Caco-2 (cell line): ENCODE measurements around the gene KMT2D. TPM values are rescaled to one million over a fixed set of nuclear protein-coding genes. Genes with fewer than 3 reads are reported as not detected.
A peak's percentile ranks its signal among the peaks of the same experiment; 100 is the strongest.

Experiments used
- BruUV-seq: library from RNA; stranded (reverse); fragments of 400-500 nt; replicated peaks from 2 replicates; lab custom pipeline; 2021; lab: Mats Ljungman, UMichigan
- CTCF ChIA-PET: fragments of 300-600 bp; sonication (Branson Sonifier 250); formaldehyde crosslinking; loops from one replicate; lab custom pipeline; 2022; ENCODE audit warnings: antibody characterized with exemption; lab: Charles Lee
- POLR2A ChIA-PET: fragments of 300-600 bp; sonication (Branson Sonifier 250); formaldehyde crosslinking; loops from one replicate; lab custom pipeline; 2022; ENCODE audit warnings: antibody characterized with exemption; lab: Charles Lee
- DNase-seq, 2 experiments: peaks; one replicate each; pipeline versions ENCODE4 v3.0.0 to v3.0.0-alpha.2; 2020 to 2022
- H3K27me3 ChIP-seq: replicated peaks from 2 replicates; pipeline ENCODE4 v1.6.0; 2011; ENCODE audit warnings: low read length; ENCODE audit not compliant: control insufficient read depth, insufficient read depth
- H3K36me3 ChIP-seq: 2 replicates; pipeline ENCODE4 v1.5.1; 2011; ENCODE audit warnings: low read length; ENCODE audit not compliant: control insufficient read depth, insufficient read depth
- H3K4me1 ChIP-seq: fragments of 250-450 bp; sonication (Bioruptor Pico); 2 replicates; pipeline ENCODE4 v1.5.1; 2020; ENCODE audit warnings: mild to moderate bottlenecking
- H3K4me3 ChIP-seq: 2 replicates; pipeline ENCODE4 v1.5.1; 2011; ENCODE audit warnings: low read depth, mild to moderate bottlenecking, control low read depth, low read length
- H3K9me3 ChIP-seq: fragments of 250-450 bp; sonication (Bioruptor Pico); 2 replicates; pipeline ENCODE4 v1.5.1; 2020; ENCODE audit warnings: mild to moderate bottlenecking, moderate library complexity
- H3K27ac Mint-ChIP-seq: one replicate; pipeline ENCODE4 v1.8.0; 2022; ENCODE audit warnings: mixed read lengths; ENCODE audit not compliant: unreplicated experiment
- H3K27me3 Mint-ChIP-seq: one replicate; pipeline ENCODE4 v1.8.0; 2022; ENCODE audit warnings: mixed read lengths; ENCODE audit not compliant: insufficient read depth, unreplicated experiment
- H3K36me3 Mint-ChIP-seq: one replicate; pipeline ENCODE4 v1.8.0; 2022; ENCODE audit warnings: mild to moderate bottlenecking, mixed read lengths; ENCODE audit not compliant: insufficient read depth, unreplicated experiment
- H3K4me1 Mint-ChIP-seq: one replicate; pipeline ENCODE4 v1.8.0; 2022; ENCODE audit warnings: low read depth, mixed read lengths; ENCODE audit not compliant: unreplicated experiment
- H3K4me3 Mint-ChIP-seq: one replicate; pipeline ENCODE4 v1.8.0; 2022; ENCODE audit warnings: mild to moderate bottlenecking, moderate library complexity, mixed read lengths; ENCODE audit not compliant: unreplicated experiment
- H3K9me3 Mint-ChIP-seq: one replicate; pipeline ENCODE4 v1.8.0; 2022; ENCODE audit warnings: mixed read lengths; ENCODE audit not compliant: unreplicated experiment
- intact Hi-C: fragments of 100-400 bp; cut with micrococcal nuclease; formaldehyde crosslinking; loops from one replicate; pipeline ENCODE4 v1.10.0; 2022; ENCODE audit not compliant: unreplicated experiment
- total RNA-seq: library from RNA; stranded (reverse); gene quantifications from 2 replicates; pipeline ENCODE4 v1.2.3, GENCODE V29; 2022
- TF ChIP-seq, protein P1 (sequence below), 2 experiments: fragments of 200-600 bp in 1 of 2; IDR thresholded peaks; 1 replicate in 1 of 2; 2 replicates in 1 of 2; pipeline versions ENCODE4 v1.5.1 to v1.8.0; 2011 to 2022; ENCODE audit warnings: antibody characterized with exemption in 1 of 2, control low read depth in 1 of 2, inconsistent platforms in 1 of 2, low read depth in 1 of 2, low read length in 1 of 2, mild to moderate bottlenecking in 1 of 2, moderate library complexity in 1 of 2; ENCODE audit not compliant: insufficient read depth in 1 of 2, severe bottlenecking in 1 of 2, unreplicated experiment in 1 of 2

The KMT2D gene
- total RNA-seq, 1 experiment from 2014 or later = 139 TPM

GRCh38 chr12:49088932-49089330, 28.3 kb upstream of the KMT2D start:
- H3K9me3 ChIP-seq = no peaks in the 10 kb centered on the region
- TF ChIP-seq, protein P1, sequence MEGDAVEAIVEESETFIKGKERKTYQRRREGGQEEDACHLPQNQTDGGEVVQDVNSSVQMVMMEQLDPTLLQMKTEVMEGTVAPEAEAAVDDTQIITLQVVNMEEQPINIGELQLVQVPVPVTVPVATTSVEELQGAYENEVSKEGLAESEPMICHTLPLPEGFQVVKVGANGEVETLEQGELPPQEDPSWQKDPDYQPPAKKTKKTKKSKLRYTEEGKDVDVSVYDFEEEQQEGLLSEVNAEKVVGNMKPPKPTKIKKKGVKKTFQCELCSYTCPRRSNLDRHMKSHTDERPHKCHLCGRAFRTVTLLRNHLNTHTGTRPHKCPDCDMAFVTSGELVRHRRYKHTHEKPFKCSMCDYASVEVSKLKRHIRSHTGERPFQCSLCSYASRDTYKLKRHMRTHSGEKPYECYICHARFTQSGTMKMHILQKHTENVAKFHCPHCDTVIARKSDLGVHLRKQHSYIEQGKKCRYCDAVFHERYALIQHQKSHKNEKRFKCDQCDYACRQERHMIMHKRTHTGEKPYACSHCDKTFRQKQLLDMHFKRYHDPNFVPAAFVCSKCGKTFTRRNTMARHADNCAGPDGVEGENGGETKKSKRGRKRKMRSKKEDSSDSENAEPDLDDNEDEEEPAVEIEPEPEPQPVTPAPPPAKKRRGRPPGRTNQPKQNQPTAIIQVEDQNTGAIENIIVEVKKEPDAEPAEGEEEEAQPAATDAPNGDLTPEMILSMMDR (IDR thresholded peaks at IDR 0.05; ENCODE audit: insufficient read depth in 1 of 2, low read depth in 1 of 2, low read length in 1 of 2, severe bottlenecking in 1 of 2, unreplicated experiment in 1 of 2) = no peak
- Mint-ChIP-seq H3K9me3 (no peaks in the 10 kb centered on the region), H3K4me1 (peaks cover 5% of the 10 kb centered on the region), H3K4me3 (peak overlapping the region; percentile 50), H3K27me3 (peaks cover 23% of the 10 kb centered on the region), H3K27ac (no peak overlapping the region), H3K36me3 (peaks cover 5% of the 10 kb centered on the region)
- CTCF ChIA-PET = interaction anchor here (0.6 to 2.8 kb wide), 25 partner anchors 8 to 147 kb away, joined by 3 to 81 read pairs (median 7); partner anchors contain the start of genes LMBR1L, RHEBL1 and TUBA1B
- no TSS peak for BruUV-seq
- POLR2A ChIA-PET = interaction anchor here (1.2 to 1.5 kb wide), 2 partner anchors 32 to 42 kb away, joined by 5 to 6 read pairs; partner anchors contain the start of gene TUBA1B
- H3K4me1 ChIP-seq = peaks cover 11% of the 10 kb centered on the region
- no peak for DNase-seq
- peaks cover 13% of the 10 kb centered on the region; the same call in 1 of the 2 replicates for H3K27me3 ChIP-seq
- no peaks in the 10 kb centered on the region for H3K36me3 ChIP-seq
- H3K4me3 ChIP-seq = no peak overlapping the region
- intact Hi-C loops = loop anchor here (1.0 kb wide), 6 partner anchors 9 to 145 kb away; partner anchors contain the start of gene LMBR1L

- intact Hi-C loops = loop anchor here (1.0 kb wide), 6 partner anchors 10 to 146 kb away; partner anchors contain the start of gene LMBR1L
- CTCF ChIA-PET = interaction anchor here (0.6 to 2.8 kb wide), 25 partner anchors 8 to 156 kb away, joined by 3 to 81 read pairs (median 6); partner anchors contain the start of genes LMBR1L, RHEBL1 and TUBA1B
- peaks cover 11% of the 10 kb centered on the region for H3K4me1 ChIP-seq
- peaks cover 8% of the 10 kb centered on the region; the same call in 1 of the 2 replicates for H3K27me3 ChIP-seq
- DNase-seq = peak; percentile 84
- TF ChIP-seq, protein P1 (IDR thresholded peaks at IDR 0.05; ENCODE audit: insufficient read depth in 1 of 2, low read depth in 1 of 2, low read length in 1 of 2, severe bottlenecking in 1 of 2, unreplicated experiment in 1 of 2) = peak; percentile 91 to 97
- H3K9me3 ChIP-seq = no peaks in the 10 kb centered on the region
- H3K4me3 Mint-ChIP-seq = peak overlapping the region; percentile 50
- BruUV-seq = no TSS peak
- H3K27me3 Mint-ChIP-seq = peaks cover 19% of the 10 kb centered on the region
- no peak overlapping the region for H3K4me3 ChIP-seq
- POLR2A ChIA-PET = interaction anchor here (0.6 to 1.5 kb wide), 3 partner anchors 18 to 43 kb away, joined by 3 to 6 read pairs (median 5); partner anchors contain the start of genes RHEBL1 and TUBA1B
- no peak overlapping the region for H3K27ac Mint-ChIP-seq
- H3K9me3 Mint-ChIP-seq = no peaks in the 10 kb centered on the region
- H3K4me1 Mint-ChIP-seq = no peaks in the 10 kb centered on the region
- peaks cover 5% of the 10 kb centered on the region for H3K36me3 Mint-ChIP-seq
- H3K36me3 ChIP-seq = no peaks in the 10 kb centered on the region
Observed at GRCh38 chr12:49088150-49088931, 27.7 kb upstream of the KMT2D start.

- Mint-ChIP-seq H3K27me3 (peaks cover 10% of the 10 kb centered on the region), H3K9me3 (no peaks in the 10 kb centered on the region), H3K4me3 (no peak overlapping the region), H3K36me3 (peaks cover 5% of the 10 kb centered on the region), H3K4me1 (no peaks in the 10 kb centered on the region), H3K27ac (no peak overlapping the region)
- no TSS peak for BruUV-seq
- TF ChIP-seq, protein P1 (IDR thresholded peaks at IDR 0.05; ENCODE audit: insufficient read depth in 1 of 2, low read depth in 1 of 2, low read length in 1 of 2, severe bottlenecking in 1 of 2, unreplicated experiment in 1 of 2) = no peak
- Histone ChIP-seq H3K27me3 (peaks cover 7% of the 10 kb centered on the region; the same call in 1 of the 2 replicates), H3K9me3 (no peaks in the 10 kb centered on the region), H3K4me1 (peaks cover 4% of the 10 kb centered on the region; the same call in 1 of the 2 replicates), H3K36me3 (no peaks in the 10 kb centered on the region), H3K4me3 (no peak overlapping the region)
- intact Hi-C loops = no loop called here
- no peak for DNase-seq
- CTCF ChIA-PET = interaction anchor here (0.6 to 1.9 kb wide), 4 partner anchors 9 to 35 kb away, joined by 3 to 12 read pairs (median 4); partner anchors contain the start of genes DHH and LMBR1L
- POLR2A ChIA-PET = interaction anchor here (0.9 kb wide), 1 partner anchor 16 kb away, joined by 4 read pairs; the partner anchor contains the start of gene RHEBL1
Observed at GRCh38 chr12:49086116-49086515, 25.5 kb upstream of the KMT2D start.
